SK-N-SH (cell line): Measurements from ENCODE around the gene DYRK3. TPM values are rescaled to one million over a fixed set of nuclear protein-coding genes. Genes with fewer than 3 reads are reported as not detected.

ENCODE experiments used
- CTCF ChIA-PET: fragments of 300-600, 350-600 bp; formaldehyde crosslinking; extraction: SDS; loops from one replicate; lab custom pipeline; 2021; lab: Yijun Ruan, JAX
- POLR2A ChIA-PET: fragments of 350-600 bp; sonication (Branson Sonifier 250); formaldehyde crosslinking; extraction: SDS; loops from one replicate; lab custom pipeline; 2020; ENCODE audit warnings: antibody characterized with exemption, inconsistent platforms; lab: Yijun Ruan, JAX
- DNase-seq: peaks from one replicate; pipeline ENCODE4 v3.0.0; 2012
- H2AFZ ChIP-seq: fragments of 200-600 bp; sonication (generic); 2 replicates; pipeline ENCODE4 v1.8.1; 2016; ENCODE audit warnings: antibody characterized with exemption, mild to moderate bottlenecking, low read depth
- H3F3A ChIP-seq: fragments of 200-600 bp; sonication (generic); replicated peaks from 2 replicates; pipeline ENCODE3; 2016; ENCODE audit warnings: antibody characterized with exemption, mild to moderate bottlenecking; ENCODE audit not compliant: insufficient read depth
- H3K27ac ChIP-seq, 2 experiments: fragments of 200-500 bp in 1 of 2; fragments of 200-600 bp in 1 of 2; sonication (Bioruptor generic) in 1 of 2; sonication (generic), shearing (Covaris generic) in 1 of 2; 2 replicates each; pipeline versions ENCODE4 v1.5.1 to v1.6.1; 2014 to 2016; ENCODE audit warnings: low read depth in 2 of 2, inconsistent platforms in 1 of 2, low read length in 1 of 2, mild to moderate bottlenecking in 1 of 2, mixed read lengths in 1 of 2
- H3K27me3 ChIP-seq: fragments of 200-600 bp; sonication (generic), shearing (Covaris generic); 2 replicates; pipeline ENCODE4 v1.6.1; 2016; ENCODE audit warnings: mixed run types; ENCODE audit not compliant: insufficient read depth
- H3K36me3 ChIP-seq, 2 experiments: fragments of 200-500 bp in 1 of 2; fragments of 200-600 bp in 1 of 2; sonication (Bioruptor generic) in 1 of 2; sonication (generic) in 1 of 2; replicated peaks in 1 of 2; 2 replicates each; pipeline versions ENCODE3 to v1.5.1; 2014 to 2016; ENCODE audit warnings: low read length in 1 of 2, mild to moderate bottlenecking in 1 of 2; ENCODE audit not compliant: insufficient read depth in 2 of 2, control insufficient read depth in 1 of 2
- H3K4me1 ChIP-seq, 2 experiments: fragments of 200-500 bp in 1 of 2; fragments of 200-600 bp in 1 of 2; sonication (Bioruptor generic) in 1 of 2; sonication (generic), shearing (Covaris generic) in 1 of 2; 2 replicates each; pipeline versions ENCODE4 v1.5.1 to v1.6.1; 2014 to 2016; ENCODE audit warnings: low read depth in 1 of 2, low read length in 1 of 2, mixed run types in 1 of 2; ENCODE audit not compliant: insufficient read depth in 2 of 2, control insufficient read depth in 1 of 2
- H3K4me2 ChIP-seq: fragments of 200-600 bp; sonication (generic), shearing (Covaris generic); 2 replicates; pipeline ENCODE4 v1.6.1; 2017; ENCODE audit warnings: mixed run types
- H3K4me3 ChIP-seq, 2 experiments: fragments of 200-500 bp in 1 of 2; fragments of 200-600 bp in 1 of 2; sonication (Bioruptor generic) in 1 of 2; sonication (generic), shearing (Covaris generic) in 1 of 2; 2 replicates each; pipeline versions ENCODE4 v1.5.1 to v1.8.1; 2014 to 2016; ENCODE audit warnings: low read depth in 2 of 2, inconsistent platforms in 1 of 2, low read length in 1 of 2, mild to moderate bottlenecking in 1 of 2, mixed read lengths in 1 of 2, moderate library complexity in 1 of 2
- H3K79me2 ChIP-seq: fragments of 200-600 bp; sonication (generic); 2 replicates; pipeline ENCODE4 v1.8.1; 2017; ENCODE audit warnings: mild to moderate bottlenecking; ENCODE audit not compliant: insufficient read depth
- H3K9ac ChIP-seq: fragments of 200-600 bp; sonication (generic); 2 replicates; pipeline ENCODE4 v1.6.1; 2017; ENCODE audit warnings: mixed run types
- H3K9me2 ChIP-seq: fragments of 200-600 bp; sonication (generic); 2 replicates; pipeline ENCODE4 v1.6.1; 2017; ENCODE audit warnings: mixed run types
- H3K9me3 ChIP-seq: fragments of 200-600 bp; sonication (generic); 2 replicates; pipeline ENCODE4 v1.6.1; 2017; ENCODE audit warnings: mixed run types, mild to moderate bottlenecking, moderate library complexity
- H4K20me1 ChIP-seq: fragments of 200-600 bp; sonication (generic); 2 replicates; pipeline ENCODE4 v1.6.1; 2017; ENCODE audit warnings: mild to moderate bottlenecking, mixed run types; ENCODE audit not compliant: insufficient read depth
- EP300 ChIP-seq, 2 experiments: IDR thresholded peaks; 2 replicates each; pipeline versions ENCODE4 v1.4.0 to v1.6.1; 2012; ENCODE audit warnings: borderline replicate concordance in 1 of 2, low read depth in 1 of 2, low read length in 1 of 2
- FOSL2 ChIP-seq: IDR thresholded peaks from 2 replicates; pipeline ENCODE4 v1.4.0; 2012; ENCODE audit warnings: low read depth, mild to moderate bottlenecking, moderate library complexity, borderline replicate concordance
- FOXM1 ChIP-seq: IDR thresholded peaks from 2 replicates; pipeline ENCODE4 v1.4.0; 2012; ENCODE audit warnings: low read depth, mild to moderate bottlenecking
- MXI1 ChIP-seq: IDR thresholded peaks from 2 replicates; pipeline ENCODE4 v1.6.1; 2012; ENCODE audit warnings: mild to moderate bottlenecking, low read depth, low read length, improper control_type of control experiment
- NFIC ChIP-seq: IDR thresholded peaks from 2 replicates; pipeline ENCODE4 v1.4.0; 2012; ENCODE audit warnings: borderline replicate concordance
- POLR2AphosphoS5 ChIP-seq: IDR thresholded peaks from 2 replicates; pipeline ENCODE4 v1.6.1; 2012; ENCODE audit warnings: low read depth, low read length
- RAD21 ChIP-seq: IDR thresholded peaks from 2 replicates; pipeline ENCODE4 v1.6.1; 2012; ENCODE audit warnings: mild to moderate bottlenecking, low read length
- RFX5 ChIP-seq: IDR thresholded peaks from 2 replicates; pipeline ENCODE4 v1.6.1; 2012; ENCODE audit warnings: mild to moderate bottlenecking, improper control_type of control experiment, low read length
- TAF1 ChIP-seq: IDR thresholded peaks from 2 replicates; pipeline ENCODE4 v1.6.1; 2012; ENCODE audit warnings: low read depth, mild to moderate bottlenecking, low read length, moderate library complexity, borderline replicate concordance
- YY1 ChIP-seq: IDR thresholded peaks from 2 replicates; pipeline ENCODE4 v1.4.0; 2012; ENCODE audit warnings: low read depth, mild to moderate bottlenecking
- WGBS: methylation state at CpG from one replicate; pipeline ENCODE4 v1.1.6; 2017; ENCODE audit warnings: low lambda C conversion rate; 5-methylcytosine and 5-hydroxymethylcytosine counted together
- polyA plus RNA-seq, 3 experiments: library from polyadenylated mRNA; depleted of rRNA; stranded (reverse); fragments of >200 nt; gene quantifications; 2 replicates each; pipeline ENCODE4 v1.2.3, GENCODE V29; 2012
- TF ChIP-seq, protein P1 (sequence below): IDR thresholded peaks from 2 replicates; pipeline ENCODE4 v1.4.0; 2012; ENCODE audit warnings: low read depth
- TF ChIP-seq, protein P2 (sequence below): IDR thresholded peaks from 2 replicates; pipeline ENCODE4; 2012
- TF ChIP-seq, protein P3 (sequence below): fragments of 200-600 bp; sonication (generic); IDR thresholded peaks from 2 replicates; pipeline ENCODE4 v1.6.1; 2017; ENCODE audit warnings: antibody characterized with exemption, mild to moderate bottlenecking, moderate library complexity

DYRK3 gene
- polyA plus RNA-seq, 1 of the 3 experiments (the other 2 are of a cell fraction), result 3.6 TPM

DNA sequence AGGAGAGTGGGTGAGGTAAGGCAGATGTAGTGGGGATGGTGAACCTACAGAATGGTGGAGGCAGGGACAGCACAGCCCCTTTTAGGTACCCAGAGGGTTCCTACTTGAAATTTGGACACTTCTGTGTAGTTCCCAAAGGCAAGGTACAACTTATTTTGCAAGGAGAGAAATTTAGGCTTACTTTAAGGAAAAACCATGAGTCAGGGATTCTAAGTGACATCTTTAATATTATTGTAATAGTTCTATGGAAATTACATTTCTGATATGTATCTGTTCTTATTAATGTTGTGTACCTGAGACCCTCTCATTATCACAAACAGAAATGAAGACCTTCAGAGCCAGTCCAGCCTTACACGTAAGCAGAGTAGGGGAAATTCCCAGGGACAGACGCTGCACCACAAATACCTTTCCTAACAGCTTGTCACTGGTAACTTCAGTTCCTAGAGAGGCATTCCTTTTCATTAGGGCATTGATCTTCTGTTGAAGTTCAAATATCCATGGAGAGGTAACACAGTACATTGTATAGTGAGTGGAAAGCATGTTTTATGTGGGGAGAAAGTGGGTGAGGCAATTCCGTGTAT is 7.9 kb downstream of the DYRK3 start:
- H3K4me1 ChIP-seq, result peaks cover 0 to 8% of the 10 kb centered on the region in 2 experiments; a peak in 1 of 4 replicates
- H3K27me3 ChIP-seq, result no peaks in the 10 kb centered on the region
- ChIA-PET CTCF (interaction anchor here (0.6 to 2.6 kb wide), 2 partner anchors 15 to 20 kb away, joined by 3 to 11 read pairs; no protein-coding TSS in a partner anchor), POLR2A (interaction anchor here (0.6 kb wide), 1 partner anchor 49 kb away, joined by 3 read pairs; no protein-coding TSS in a partner anchor)
- H3K36me3 ChIP-seq, result peaks cover 15 to 49% of the 10 kb centered on the region in 2 experiments
- no peak for DNase-seq
- H3K4me3 ChIP-seq, result no peak overlapping the region
- H3K9me3 ChIP-seq, result no peaks in the 10 kb centered on the region
- H3K9ac ChIP-seq, result no peak overlapping the region
- H3K4me2 ChIP-seq, result no peak overlapping the region
- H3K79me2 ChIP-seq, result peaks cover 60% of the 10 kb centered on the region
- H3K9me2 ChIP-seq, result no peaks in the 10 kb centered on the region
- H3K27ac ChIP-seq, result no peak overlapping the region
- no peaks in the 10 kb centered on the region; the same call in 1 of the 2 replicates for H4K20me1 ChIP-seq
- TF ChIP-seq MXI1 (no peak), FOSL2 (no peak), POLR2AphosphoS5 (no peak), TAF1 (no peak)
- TF ChIP-seq, protein P1, sequence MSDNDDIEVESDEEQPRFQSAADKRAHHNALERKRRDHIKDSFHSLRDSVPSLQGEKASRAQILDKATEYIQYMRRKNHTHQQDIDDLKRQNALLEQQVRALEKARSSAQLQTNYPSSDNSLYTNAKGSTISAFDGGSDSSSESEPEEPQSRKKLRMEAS, result no peak
- TF ChIP-seq, all 33 proteins: peak for 0
- WGBS, result 96% methylated on average over 3 of the region's 3 CpGs
- H3F3A ChIP-seq, result peaks cover 4% of the 10 kb centered on the region
- H2AFZ ChIP-seq, result no peak overlapping the region

DNA sequence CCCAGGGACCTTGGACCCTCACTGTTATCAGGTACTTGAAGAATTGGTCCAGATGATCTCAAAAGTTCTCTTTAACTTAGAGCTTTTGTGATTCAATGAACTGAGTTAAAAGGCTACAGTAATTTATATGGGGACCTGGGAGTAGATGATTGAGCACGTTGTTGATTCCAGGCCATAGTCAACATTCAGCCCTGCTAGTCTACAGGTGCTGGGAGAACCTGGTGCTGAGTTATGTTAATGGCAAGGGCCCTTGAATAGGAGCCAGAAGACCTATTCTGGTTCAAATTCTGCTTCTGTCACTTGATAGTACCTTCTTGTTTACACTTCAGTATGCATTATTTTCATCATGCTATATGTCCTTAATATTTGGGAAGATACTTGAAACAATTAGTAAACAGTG is 11.2 kb downstream of the DYRK3 start:
- Histone ChIP-seq H3K27me3 (no peaks in the 10 kb centered on the region), H3K27ac (no peak overlapping the region), H3K4me3 (no peak overlapping the region), H3F3A (no peaks in the 10 kb centered on the region), H3K79me2 (peaks cover 32% of the 10 kb centered on the region), H3K36me3 (peaks cover 30 to 38% of the 10 kb centered on the region in 2 experiments), H2AFZ (no peak overlapping the region), H3K4me2 (no peak overlapping the region), H3K9me2 (no peaks in the 10 kb centered on the region), H3K9me3 (no peaks in the 10 kb centered on the region), H3K4me1 (no peaks in the 10 kb centered on the region), H4K20me1 (no peaks in the 10 kb centered on the region), H3K9ac (no peak overlapping the region)
- TF ChIP-seq RFX5 (no peak), MXI1 (no peak), RAD21 (no peak)
- WGBS, result 100% methylated on average over 1 of the region's 1 CpG
- CTCF ChIA-PET, result interaction anchor here (1.2 to 5.1 kb wide), 3 partner anchors 13 to 335 kb away, joined by 3 to 41 read pairs (median 23); no protein-coding TSS in a partner anchor
- POLR2A ChIA-PET, result no interaction called here
- no peak for DNase-seq

GRCh38 chr1:206647224-206647623 is 11.9 kb downstream of the DYRK3 start:
- Histone ChIP-seq H3K9ac (no peak overlapping the region), H3K9me3 (no peaks in the 10 kb centered on the region), H3K4me3 (no peak overlapping the region), H3K4me2 (no peak overlapping the region), H3K4me1 (no peaks in the 10 kb centered on the region), H3K79me2 (peaks cover 26% of the 10 kb centered on the region), H3K9me2 (no peaks in the 10 kb centered on the region), H3K27ac (no peak overlapping the region), H4K20me1 (no peaks in the 10 kb centered on the region), H3K36me3 (peaks cover 30 to 42% of the 10 kb centered on the region in 2 experiments), H3K27me3 (no peaks in the 10 kb centered on the region), H2AFZ (no peak overlapping the region), H3F3A (no peaks in the 10 kb centered on the region)
- DNase-seq, result no peak
- TF ChIP-seq, protein P2, sequence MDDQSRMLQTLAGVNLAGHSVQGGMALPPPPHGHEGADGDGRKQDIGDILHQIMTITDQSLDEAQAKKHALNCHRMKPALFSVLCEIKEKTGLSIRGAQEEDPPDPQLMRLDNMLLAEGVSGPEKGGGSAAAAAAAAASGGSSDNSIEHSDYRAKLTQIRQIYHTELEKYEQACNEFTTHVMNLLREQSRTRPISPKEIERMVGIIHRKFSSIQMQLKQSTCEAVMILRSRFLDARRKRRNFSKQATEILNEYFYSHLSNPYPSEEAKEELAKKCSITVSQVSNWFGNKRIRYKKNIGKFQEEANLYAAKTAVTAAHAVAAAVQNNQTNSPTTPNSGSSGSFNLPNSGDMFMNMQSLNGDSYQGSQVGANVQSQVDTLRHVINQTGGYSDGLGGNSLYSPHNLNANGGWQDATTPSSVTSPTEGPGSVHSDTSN, result no peak
- TF ChIP-seq EP300 (IDR thresholded peaks at IDR 0.05; ENCODE audit: borderline replicate concordance in 1 of 2, low read depth in 1 of 2, low read length in 1 of 2) (no peak), FOXM1 (no peak), NFIC (no peak), YY1 (no peak)
- TF ChIP-seq, protein P3, sequence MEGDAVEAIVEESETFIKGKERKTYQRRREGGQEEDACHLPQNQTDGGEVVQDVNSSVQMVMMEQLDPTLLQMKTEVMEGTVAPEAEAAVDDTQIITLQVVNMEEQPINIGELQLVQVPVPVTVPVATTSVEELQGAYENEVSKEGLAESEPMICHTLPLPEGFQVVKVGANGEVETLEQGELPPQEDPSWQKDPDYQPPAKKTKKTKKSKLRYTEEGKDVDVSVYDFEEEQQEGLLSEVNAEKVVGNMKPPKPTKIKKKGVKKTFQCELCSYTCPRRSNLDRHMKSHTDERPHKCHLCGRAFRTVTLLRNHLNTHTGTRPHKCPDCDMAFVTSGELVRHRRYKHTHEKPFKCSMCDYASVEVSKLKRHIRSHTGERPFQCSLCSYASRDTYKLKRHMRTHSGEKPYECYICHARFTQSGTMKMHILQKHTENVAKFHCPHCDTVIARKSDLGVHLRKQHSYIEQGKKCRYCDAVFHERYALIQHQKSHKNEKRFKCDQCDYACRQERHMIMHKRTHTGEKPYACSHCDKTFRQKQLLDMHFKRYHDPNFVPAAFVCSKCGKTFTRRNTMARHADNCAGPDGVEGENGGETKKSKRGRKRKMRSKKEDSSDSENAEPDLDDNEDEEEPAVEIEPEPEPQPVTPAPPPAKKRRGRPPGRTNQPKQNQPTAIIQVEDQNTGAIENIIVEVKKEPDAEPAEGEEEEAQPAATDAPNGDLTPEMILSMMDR, result no peak
- POLR2A ChIA-PET, result interaction anchor here (1.1 kb wide), 1 partner anchor 12 kb away, joined by 3 read pairs; the partner anchor contains the start of gene DYRK3
- CTCF ChIA-PET, result interaction anchor here (0.9 to 5.1 kb wide), 5 partner anchors 12 to 168 kb away, joined by 4 to 41 read pairs (median 22); partner anchors contain the start of gene DYRK3
